ENCODE data around the gene MYOD1.

The MYOD1 gene

DNA sequence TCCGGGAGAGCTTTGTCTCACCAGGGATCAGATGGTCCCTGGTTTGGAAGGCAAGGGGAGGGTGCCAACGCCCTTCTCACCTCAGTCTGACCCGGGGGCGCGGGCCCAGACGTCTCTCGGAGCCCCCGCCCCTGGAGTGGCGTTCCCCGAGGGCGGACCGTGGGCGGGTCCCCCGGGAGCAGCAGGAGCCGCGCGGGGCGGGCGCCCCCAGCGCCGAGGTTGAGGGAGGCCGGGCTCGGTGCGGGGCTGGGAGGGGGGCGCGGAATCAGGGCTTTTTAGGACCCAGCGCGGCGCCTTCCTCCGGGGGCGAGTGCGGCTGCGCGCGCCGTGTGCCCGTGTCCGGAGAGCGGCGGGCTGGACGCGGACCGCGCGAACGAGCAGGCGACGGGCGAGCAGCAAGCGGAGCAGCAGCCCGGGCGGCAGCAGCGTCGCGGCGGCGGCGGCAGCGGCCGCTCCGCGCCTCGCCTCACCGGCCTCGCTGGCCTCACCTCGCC is 15.1 kb downstream of the MYOD1 start, which contains the start of gene KCNC1:
Gene KCNC1 (plus strand): TSS at position 364 of the 494 bp plus-strand sequence. CDS start 1,222 bp downstream, outside the sequence.
- TF ChIP-seq, protein P1, sequence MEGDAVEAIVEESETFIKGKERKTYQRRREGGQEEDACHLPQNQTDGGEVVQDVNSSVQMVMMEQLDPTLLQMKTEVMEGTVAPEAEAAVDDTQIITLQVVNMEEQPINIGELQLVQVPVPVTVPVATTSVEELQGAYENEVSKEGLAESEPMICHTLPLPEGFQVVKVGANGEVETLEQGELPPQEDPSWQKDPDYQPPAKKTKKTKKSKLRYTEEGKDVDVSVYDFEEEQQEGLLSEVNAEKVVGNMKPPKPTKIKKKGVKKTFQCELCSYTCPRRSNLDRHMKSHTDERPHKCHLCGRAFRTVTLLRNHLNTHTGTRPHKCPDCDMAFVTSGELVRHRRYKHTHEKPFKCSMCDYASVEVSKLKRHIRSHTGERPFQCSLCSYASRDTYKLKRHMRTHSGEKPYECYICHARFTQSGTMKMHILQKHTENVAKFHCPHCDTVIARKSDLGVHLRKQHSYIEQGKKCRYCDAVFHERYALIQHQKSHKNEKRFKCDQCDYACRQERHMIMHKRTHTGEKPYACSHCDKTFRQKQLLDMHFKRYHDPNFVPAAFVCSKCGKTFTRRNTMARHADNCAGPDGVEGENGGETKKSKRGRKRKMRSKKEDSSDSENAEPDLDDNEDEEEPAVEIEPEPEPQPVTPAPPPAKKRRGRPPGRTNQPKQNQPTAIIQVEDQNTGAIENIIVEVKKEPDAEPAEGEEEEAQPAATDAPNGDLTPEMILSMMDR (conservative IDR thresholded peaks at IDR 0.05; ENCODE audit: low read depth, low read length), result no peak
- peak; percentile 43 for DNase-seq (ENCODE audit: low read depth)
- peak within 1 kb of the TSS; percentile 37 for H3K4me3 ChIP-seq (ENCODE audit: low read depth, low read length)

DNA sequence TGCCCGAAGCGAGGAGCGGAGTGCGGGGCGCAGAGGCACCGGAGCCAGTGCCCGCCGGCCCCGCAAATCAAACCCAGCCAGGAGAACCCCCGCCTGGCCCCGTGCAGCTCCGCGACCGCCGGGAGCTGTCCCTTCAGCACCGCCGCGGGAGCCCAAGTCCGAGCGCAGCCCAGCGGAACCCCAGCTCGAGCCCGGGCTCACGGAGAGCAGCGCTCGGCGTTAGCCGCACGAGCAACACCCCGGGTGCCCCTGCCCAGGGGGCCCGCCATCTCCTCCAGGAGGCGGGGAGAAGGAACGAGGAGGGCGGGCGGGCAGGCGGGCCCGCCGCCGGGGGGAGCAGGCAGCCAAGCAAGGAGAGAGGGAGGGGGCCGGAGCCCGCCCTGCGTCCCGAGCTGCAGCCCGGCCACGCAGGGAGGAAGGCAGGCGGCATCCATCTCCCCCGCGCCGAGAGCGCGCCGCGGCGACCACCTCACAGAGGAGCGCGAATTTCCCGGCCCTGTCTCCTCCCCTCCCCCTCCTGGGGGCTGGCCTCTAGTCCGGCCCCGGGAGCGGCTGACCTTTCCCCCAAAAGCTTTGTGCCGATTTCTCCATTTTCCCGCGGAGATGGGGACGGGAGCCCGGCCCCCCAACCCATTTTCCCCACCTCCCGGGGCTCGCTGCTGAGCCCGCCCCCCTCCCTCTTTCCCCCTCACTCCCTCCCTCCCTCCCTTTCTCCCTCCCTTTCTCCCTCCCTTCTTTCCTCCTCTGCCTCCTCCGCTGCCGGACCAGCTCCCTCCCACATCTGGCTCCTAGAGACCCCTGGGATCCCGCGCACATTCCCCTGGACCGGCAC is 15.8 kb downstream of the MYOD1 start:
- DNase-seq (ENCODE audit: low read depth), result peak; percentile 77
- peak overlapping the region; percentile 37 for H3K4me3 ChIP-seq (ENCODE audit: low read depth, low read length)
- TF ChIP-seq, protein P1 (conservative IDR thresholded peaks at IDR 0.05; ENCODE audit: low read depth, low read length), result no peak

DNA sequence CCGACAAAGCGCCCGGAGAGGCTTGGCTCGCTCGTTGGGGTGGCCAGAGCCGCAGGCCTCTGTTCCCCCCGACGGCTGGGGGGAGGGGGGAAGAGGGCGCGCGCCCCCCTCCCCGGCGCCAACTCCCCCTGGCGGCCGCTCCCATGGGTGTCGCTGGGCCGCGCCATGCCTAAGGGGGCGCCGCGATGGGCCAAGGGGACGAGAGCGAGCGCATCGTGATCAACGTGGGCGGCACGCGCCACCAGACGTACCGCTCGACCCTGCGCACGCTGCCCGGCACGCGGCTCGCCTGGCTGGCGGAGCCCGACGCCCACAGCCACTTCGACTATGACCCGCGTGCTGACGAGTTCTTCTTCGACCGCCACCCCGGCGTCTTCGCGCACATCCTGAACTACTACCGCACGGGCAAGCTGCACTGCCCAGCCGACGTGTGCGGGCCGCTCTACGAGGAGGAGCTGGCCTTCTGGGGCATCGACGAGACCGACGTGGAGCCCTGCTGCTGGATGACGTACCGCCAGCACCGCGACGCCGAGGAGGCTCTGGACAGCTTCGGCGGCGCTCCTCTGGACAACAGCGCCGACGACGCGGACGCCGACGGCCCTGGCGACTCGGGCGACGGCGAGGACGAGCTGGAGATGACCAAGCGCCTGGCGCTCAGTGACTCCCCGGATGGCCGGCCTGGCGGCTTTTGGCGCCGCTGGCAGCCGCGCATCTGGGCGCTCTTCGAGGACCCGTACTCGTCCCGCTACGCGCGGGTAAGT is 16.6 kb downstream of the MYOD1 start:
- H3K4me3 ChIP-seq (ENCODE audit: low read depth, low read length), result no peak overlapping the region
- TF ChIP-seq, protein P1 (conservative IDR thresholded peaks at IDR 0.05; ENCODE audit: low read depth, low read length), result no peak
- no peak for DNase-seq (ENCODE audit: low read depth)

DNA sequence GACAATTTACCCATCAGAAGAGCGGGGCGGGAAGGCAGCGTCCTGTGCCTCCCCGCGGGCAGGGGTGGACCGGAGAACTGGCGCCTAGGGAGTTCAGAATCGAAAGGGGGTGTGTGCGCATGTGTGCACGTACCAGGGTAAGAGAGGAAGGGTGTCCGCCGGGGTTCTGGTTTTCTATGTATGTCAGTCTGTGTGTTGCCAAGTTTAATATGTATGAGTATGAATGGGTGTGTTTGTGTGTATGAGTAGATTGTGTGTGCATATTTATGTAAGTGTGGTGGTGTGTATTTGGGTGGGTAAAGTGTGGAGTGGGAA is 17.2 kb downstream of the MYOD1 start:
- DNase-seq (ENCODE audit: low read depth), result no peak
- no peak overlapping the region for H3K4me3 ChIP-seq (ENCODE audit: low read depth, low read length)
- TF ChIP-seq, protein P1 (conservative IDR thresholded peaks at IDR 0.05; ENCODE audit: low read depth, low read length), result no peak

DNA sequence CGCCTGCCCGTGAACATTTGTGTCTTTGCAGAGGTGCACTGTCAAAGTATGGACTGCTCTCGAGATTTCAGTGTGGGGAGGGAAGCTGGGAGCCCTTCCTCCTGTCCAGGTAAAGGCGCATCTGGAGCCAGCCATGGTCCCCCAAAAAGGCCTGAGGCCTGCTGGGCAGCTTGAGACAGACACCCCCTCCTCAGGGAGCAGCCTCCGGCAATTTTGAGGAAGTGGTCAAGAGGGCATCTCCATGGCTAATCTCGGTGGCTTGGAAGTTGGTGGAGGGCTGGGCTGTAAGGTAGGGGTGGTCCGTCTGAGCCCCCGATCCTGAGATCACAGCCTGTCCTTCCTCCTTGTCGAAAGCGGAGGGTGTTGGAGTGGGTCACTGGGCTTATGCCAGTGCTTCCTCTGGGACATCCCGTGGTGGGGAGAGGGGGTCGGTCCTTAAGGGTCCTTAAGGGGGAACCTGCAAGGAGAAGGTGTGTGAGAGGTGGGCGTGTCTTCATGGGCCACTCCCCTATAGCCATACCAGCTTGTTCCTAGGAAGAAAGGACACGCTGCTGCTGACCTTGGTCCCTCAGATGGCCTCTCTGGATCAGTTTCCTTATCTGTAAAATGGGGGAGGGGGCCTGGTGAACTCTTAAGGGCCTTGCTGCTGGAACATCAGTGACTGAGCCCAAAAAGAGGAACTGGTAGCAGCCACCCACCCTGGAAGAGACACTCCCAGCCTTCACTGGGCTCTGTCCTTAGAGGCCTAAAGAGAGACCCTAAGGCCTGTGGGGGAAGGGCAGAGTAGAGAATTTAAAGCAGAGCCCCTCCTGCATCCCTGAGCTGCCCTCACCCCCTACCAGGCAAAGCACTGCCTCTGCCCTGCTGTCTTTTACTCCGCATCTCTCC is 17.8 kb downstream of the MYOD1 start:
- TF ChIP-seq, protein P1 (conservative IDR thresholded peaks at IDR 0.05; ENCODE audit: low read depth, low read length), result no peak
- DNase-seq (ENCODE audit: low read depth), result no peak
- no peak overlapping the region for H3K4me3 ChIP-seq (ENCODE audit: low read depth, low read length)

DNA sequence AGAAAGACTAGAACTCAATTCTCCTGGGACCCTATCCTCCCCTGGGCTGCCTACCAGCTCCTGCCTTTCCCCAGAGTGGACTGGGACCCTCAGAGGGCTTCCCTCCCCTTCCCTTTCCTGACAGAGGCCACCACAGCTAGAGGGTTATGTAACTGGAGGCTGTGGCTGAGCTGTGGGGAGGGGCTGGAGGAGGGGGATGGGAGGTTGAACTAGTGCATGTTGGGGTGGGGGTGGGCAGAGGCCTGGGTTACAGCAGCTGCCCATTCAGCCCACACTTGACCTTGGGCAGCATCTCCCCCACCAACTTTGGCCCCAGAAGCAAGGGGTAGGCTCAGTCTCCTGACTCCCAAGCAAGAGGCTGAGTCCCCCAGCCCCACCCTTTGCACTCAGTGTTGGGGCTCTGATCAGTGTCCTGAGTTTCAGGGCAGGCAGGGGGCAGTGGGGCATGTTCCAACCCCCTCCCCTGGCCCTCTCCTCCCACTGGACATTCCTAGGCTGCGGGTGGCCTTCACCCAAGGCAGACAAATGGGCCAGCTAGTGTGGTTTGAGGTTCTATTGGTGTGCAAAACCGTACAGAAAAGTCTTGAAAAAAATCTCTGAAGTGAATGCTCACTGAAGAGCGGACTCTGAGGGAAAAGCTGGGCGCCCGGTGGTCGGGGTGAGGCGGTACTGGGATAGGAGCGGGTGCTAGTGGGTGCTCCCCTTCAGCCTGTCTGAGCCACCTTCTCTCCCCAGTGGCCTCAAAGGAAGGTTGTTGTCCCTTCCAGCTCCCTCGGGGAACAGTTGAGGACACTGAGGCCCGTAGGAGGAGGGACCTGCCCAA is 19.0 kb downstream of the MYOD1 start:
- H3K4me3 ChIP-seq (ENCODE audit: low read depth, low read length), result no peak overlapping the region
- no peak for DNase-seq (ENCODE audit: low read depth)
- TF ChIP-seq, protein P1 (conservative IDR thresholded peaks at IDR 0.05; ENCODE audit: low read depth, low read length), result no peak
